MM.1S (cell line): ENCODE measurements around the gene ATP6AP1.

Experiments
- DNase-seq: peaks from one replicate; pipeline ENCODE4 v3.0.0-alpha.2; 2015
- H2AFZ ChIP-seq: fragments of 300-600 bp; sonication (generic); 2 replicates; pipeline ENCODE4 v1.6.0; 2016; ENCODE audit warnings: antibody characterized with exemption, low read length
- H3F3A ChIP-seq: fragments of 300-600 bp; sonication (generic); 2 replicates; pipeline ENCODE4 v1.6.1; 2016; ENCODE audit warnings: mild to moderate bottlenecking, antibody characterized with exemption, low read length, moderate library complexity, mixed read lengths; ENCODE audit not compliant: insufficient read depth
- H3K27ac ChIP-seq: fragments of 300-600 bp; sonication (generic); 2 replicates; pipeline ENCODE4 v1.5.1; 2016; ENCODE audit warnings: mild to moderate bottlenecking, low read length
- H3K27me3 ChIP-seq: fragments of 300-600 bp; sonication (generic); replicated peaks from 2 replicates; pipeline ENCODE4 v1.6.0; 2016; ENCODE audit warnings: low read length; ENCODE audit not compliant: insufficient read depth
- H3K36me3 ChIP-seq: fragments of 300-600 bp; sonication (generic); replicated peaks from 2 replicates; pipeline ENCODE4 v1.6.1; 2016; ENCODE audit warnings: mild to moderate bottlenecking, low read length, mixed read lengths; ENCODE audit not compliant: insufficient read depth
- H3K4me1 ChIP-seq: fragments of 300-600 bp; sonication (generic); 2 replicates; pipeline ENCODE4 v1.6.1; 2016; ENCODE audit warnings: low read length, mixed read lengths
- H3K4me2 ChIP-seq: fragments of 300-600 bp; sonication (generic); 2 replicates; pipeline ENCODE4 v1.6.0; 2016; ENCODE audit warnings: low read depth, low read length
- H3K4me3 ChIP-seq: fragments of 300-600 bp; sonication (generic); 2 replicates; pipeline ENCODE4 v1.5.1; 2016; ENCODE audit warnings: low read length, mixed read lengths
- H3K79me2 ChIP-seq: fragments of 300-600 bp; sonication (generic); 2 replicates; pipeline ENCODE4 v1.6.1; 2016; ENCODE audit warnings: mixed run types, low read length, mixed read lengths
- H3K9ac ChIP-seq: fragments of 300-600 bp; sonication (generic); 2 replicates; pipeline ENCODE4 v1.6.1; 2016; ENCODE audit warnings: low read length, mixed read lengths
- H3K9me2 ChIP-seq: fragments of 300-600 bp; sonication (generic); replicated peaks from 2 replicates; pipeline ENCODE4 v1.6.1; 2016; ENCODE audit warnings: mild to moderate bottlenecking, low read length, mixed read lengths; ENCODE audit not compliant: insufficient read depth
- H3K9me3 ChIP-seq: fragments of 300-600 bp; sonication (generic); replicated peaks from 2 replicates; pipeline ENCODE4 v1.6.1; 2016; ENCODE audit warnings: mild to moderate bottlenecking, low read length, mixed read lengths; ENCODE audit not compliant: insufficient read depth
- H4K20me1 ChIP-seq: fragments of 300-600 bp; sonication (generic); 2 replicates; pipeline ENCODE4 v1.6.1; 2016; ENCODE audit warnings: mild to moderate bottlenecking, low read length, moderate library complexity, mixed read lengths; ENCODE audit not compliant: insufficient read depth
- CTCF ChIP-seq: fragments of 300-600 bp; sonication (generic); IDR thresholded peaks from 2 replicates; pipeline ENCODE4 v1.5.1; 2016; ENCODE audit warnings: antibody characterized with exemption, low read length, mixed read lengths
- EZH2 ChIP-seq: fragments of 300-600 bp; sonication (generic); optimal IDR thresholded peaks from 2 replicates; pipeline ENCODE3; 2017; ENCODE audit warnings: low read depth, mild to moderate bottlenecking, antibody characterized with exemption, low read length, mixed read lengths
- EZH2phosphoT487 ChIP-seq: fragments of 300-600 bp; sonication (generic); IDR thresholded peaks from 2 replicates; pipeline ENCODE4 v1.6.1; 2018; ENCODE audit warnings: antibody characterized with exemption, low read length

Gene ATP6AP1

DNA sequence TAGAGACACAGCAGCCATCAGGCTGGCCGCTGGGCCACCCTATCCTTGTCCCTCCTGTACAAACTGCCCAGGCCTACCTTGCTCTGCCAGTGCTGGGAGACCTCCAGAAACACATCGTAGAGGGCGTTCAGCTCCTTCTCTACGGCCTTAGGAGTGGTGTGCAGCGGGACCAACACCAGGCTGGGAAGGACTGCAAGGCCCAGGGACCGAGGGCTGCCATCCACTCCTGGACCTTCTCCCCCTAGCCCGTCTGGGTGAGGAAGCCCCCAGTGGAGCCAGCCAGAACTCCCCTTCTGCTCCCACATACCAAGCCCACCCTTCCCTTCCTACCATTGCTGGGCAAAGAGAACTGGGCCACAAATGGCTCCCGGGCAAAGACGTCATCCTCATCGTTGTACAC is 25.3 kb upstream of the ATP6AP1 start:
- Histone ChIP-seq H2AFZ (no peak overlapping the region), H3K9ac (no peak overlapping the region), H3K4me3 (no peak overlapping the region), H3F3A (peaks cover 38% of the 10 kb centered on the region), H3K27me3 (no peaks in the 10 kb centered on the region), H3K9me2 (no peaks in the 10 kb centered on the region), H3K4me1 (no peaks in the 10 kb centered on the region), H3K9me3 (no peaks in the 10 kb centered on the region), H4K20me1 (0 out of 2 replicates have a peak, but pooled peaks cover 9% of the 10 kb centered on the region), H3K4me2 (no peak overlapping the region), H3K79me2 (peaks cover 18% of the 10 kb centered on the region), H3K27ac (no peak overlapping the region), H3K36me3 (peaks cover 9% of the 10 kb centered on the region; the same call in 1 of the 2 replicates)
- no peak for TF ChIP-seq CTCF
- no peak for TF ChIP-seq EZH2
- DNase-seq: no peak

- Histone ChIP-seq H3K4me3 (no peak overlapping the region), H3K9me2 (no peaks in the 10 kb centered on the region), H3K36me3 (peaks cover 9% of the 10 kb centered on the region; the same call in 1 of the 2 replicates), H3K4me2 (no peak overlapping the region), H3K4me1 (no peaks in the 10 kb centered on the region), H4K20me1 (0 out of 2 replicates have a peak, but pooled peaks cover 9% of the 10 kb centered on the region), H3K9ac (no peak overlapping the region), H2AFZ (no peak overlapping the region), H3K27ac (no peak overlapping the region), H3K9me3 (no peaks in the 10 kb centered on the region), H3K27me3 (no peaks in the 10 kb centered on the region), H3K79me2 (peaks cover 11% of the 10 kb centered on the region), H3F3A (peaks cover 36% of the 10 kb centered on the region)
- no peak for TF ChIP-seq EZH2
- TF ChIP-seq EZH2phosphoT487: no peak
- TF ChIP-seq CTCF: no peak
- DNase-seq: no peak
These were observed 24.6 kb upstream of the ATP6AP1 start for GRCh38 chrX:154403858-154404257.

GRCh38 chrX:154404625-154405192 is 23.8 kb upstream of the ATP6AP1 start:
- no peaks in the 10 kb centered on the region for H3K27me3 ChIP-seq
- peaks cover 3% of the 10 kb centered on the region; the same call in 1 of the 2 replicates for H3K79me2 ChIP-seq
- H3K36me3 ChIP-seq: peaks cover under 1% of the 10 kb centered on the region; the same call in 1 of the 2 replicates
- no peak overlapping the region for H3K4me3 ChIP-seq
- no peak overlapping the region for H3K4me2 ChIP-seq
- H3K9ac ChIP-seq: no peak overlapping the region
- no peaks in the 10 kb centered on the region for H3K4me1 ChIP-seq
- H4K20me1 ChIP-seq: 0 out of 2 replicates have a peak, but pooled peaks cover 9% of the 10 kb centered on the region
- DNase-seq: no peak
- no peaks in the 10 kb centered on the region for H3K9me3 ChIP-seq
- peaks cover 29% of the 10 kb centered on the region for H3F3A ChIP-seq
- no peaks in the 10 kb centered on the region for H3K9me2 ChIP-seq
- TF ChIP-seq EZH2phosphoT487 (no peak), EZH2 (no peak), CTCF (no peak)
- no peak overlapping the region for H3K27ac ChIP-seq
- H2AFZ ChIP-seq: no peak overlapping the region
